ENCODE results near the gene XRCC2. TPM values are rescaled to one million over a fixed set of nuclear protein-coding genes. Genes with fewer than 3 reads are reported as not detected.
"Not testable (repeated sequence)": the region's sequence is repeated elsewhere in the genome, so short reads cannot be mapped to it uniquely, and the experiment has no call there.

The XRCC2 gene
- total RNA-seq, 4 donors from 2014 or later = under 0.01 to 8.7 (median 0.37) TPM; not detected in 1

DNA sequence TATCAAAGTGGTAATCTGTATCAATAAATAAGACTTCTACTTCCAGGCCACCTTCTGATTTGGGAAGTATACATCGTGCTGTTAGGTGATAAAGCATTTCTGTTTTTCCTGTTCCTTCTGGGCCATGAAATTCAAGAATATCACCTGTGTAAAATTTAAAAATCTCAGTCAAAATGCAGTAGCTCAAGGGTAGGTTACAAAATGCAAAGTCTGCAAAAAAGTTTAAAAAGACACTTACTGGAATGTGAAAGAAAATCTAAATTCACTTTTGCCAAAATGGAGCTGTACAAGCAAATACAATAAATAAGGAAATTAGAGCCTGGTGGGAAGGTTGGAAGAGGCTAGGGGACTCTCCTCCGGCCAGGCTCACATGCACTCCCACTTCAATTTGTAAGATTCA, 26.7 kb downstream of the XRCC2 start:
- H3K4me1 ChIP-seq = no peaks in the 10 kb centered on the region
- no peak overlapping the region for H3K27ac ChIP-seq
- no peaks in the 10 kb centered on the region for H3K36me3 ChIP-seq
- no peak for TF ChIP-seq CTCF (IDR thresholded peaks at IDR 0.05)
- H3K9me3 ChIP-seq = no peaks in the 10 kb centered on the region
- no peaks in the 10 kb centered on the region for H3K27me3 ChIP-seq
- no peak overlapping the region for H3K4me3 ChIP-seq
- DNase-seq = no peak
- intact Hi-C loops (cut with DNase I; ENCODE audit: low total_unique reads) = no loop called here

- intact Hi-C loops (cut with DNase I; ENCODE audit: low total_unique reads) = no loop called here
- no peaks in the 10 kb centered on the region for H3K27me3 ChIP-seq
Measured at GRCh38 chr7:152647009-152647408, 28.9 kb downstream of the XRCC2 start.

DNA sequence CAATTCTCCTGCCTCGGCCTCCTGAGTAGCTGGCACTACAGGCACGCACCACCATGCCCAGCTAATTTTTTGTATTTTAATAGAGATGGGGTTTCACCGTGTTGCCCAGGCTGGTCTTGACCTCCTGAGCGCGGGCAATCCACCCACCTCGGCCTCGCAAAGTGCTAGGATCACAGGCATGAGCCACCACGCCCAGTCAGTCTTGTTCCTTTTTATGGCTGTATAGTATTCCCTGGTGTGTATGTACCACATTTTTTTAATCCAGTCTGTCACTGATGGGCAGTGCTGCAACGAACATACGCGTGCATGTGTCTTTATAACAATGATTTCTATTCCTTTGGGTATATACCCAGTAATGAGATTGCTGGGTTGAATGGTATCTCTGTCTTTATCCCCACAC, 29.4 kb downstream of the XRCC2 start:
- H3K27me3 ChIP-seq; H3K36me3 ChIP-seq; H3K4me3 ChIP-seq; H3K9me3 ChIP-seq; H3K27ac ChIP-seq; H3K4me1 ChIP-seq; intact Hi-C loops (cut with DNase I; ENCODE audit: low total_unique reads); DNase-seq: not testable (repeated sequence)

More at GRCh38 chr7:152647009-152647408, 28.9 kb downstream of the XRCC2 start:
- no peaks in the 10 kb centered on the region for H3K4me1 ChIP-seq
- TF ChIP-seq CTCF (IDR thresholded peaks at IDR 0.05) (no peak), POLR2A (IDR thresholded peaks at IDR 0.05) (no peak)
- no peaks in the 10 kb centered on the region for H3K9me3 ChIP-seq
- no peaks in the 10 kb centered on the region for H3K36me3 ChIP-seq
- no peak overlapping the region for H3K4me3 ChIP-seq
- DNase-seq = no peak
- no peak overlapping the region for H3K27ac ChIP-seq

DNA sequence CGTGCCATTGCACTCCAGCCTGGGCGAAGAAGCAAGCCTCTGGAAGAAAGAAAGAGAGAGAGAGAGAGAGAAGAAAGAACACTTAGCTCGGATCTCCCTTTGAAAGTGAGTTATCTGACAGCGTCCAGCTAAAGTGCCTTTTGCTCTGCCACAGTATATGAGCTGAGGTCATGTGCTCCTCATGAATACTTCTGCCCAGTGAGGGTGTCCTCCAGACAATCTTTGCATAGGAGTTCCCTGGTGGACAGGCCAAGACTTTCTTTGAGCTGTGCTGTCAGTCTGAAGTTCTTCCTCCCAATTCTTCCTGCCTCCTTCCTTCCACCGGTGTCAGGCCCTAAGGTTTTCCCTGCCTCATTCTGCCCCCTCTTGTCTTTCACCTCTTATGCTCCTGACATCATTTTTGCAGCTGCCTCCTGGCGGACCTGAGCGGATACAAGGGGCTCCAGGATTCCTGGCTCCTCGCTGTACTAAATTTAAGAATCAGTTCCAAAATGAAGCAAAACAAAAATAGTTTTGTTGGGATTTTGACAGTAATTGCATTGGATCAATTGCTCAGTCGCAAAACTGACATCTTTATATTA, 31.9 kb downstream of the XRCC2 start:
- no peak overlapping the region for H3K27ac ChIP-seq
- H3K4me1 ChIP-seq = no peaks in the 10 kb centered on the region
- H3K4me3 ChIP-seq = no peak overlapping the region
- intact Hi-C loops (cut with DNase I; ENCODE audit: low total_unique reads) = no loop called here
- no peak for DNase-seq
- H3K27me3 ChIP-seq = no peaks in the 10 kb centered on the region
- no peaks in the 10 kb centered on the region for H3K9me3 ChIP-seq
- no peak for TF ChIP-seq CTCF (IDR thresholded peaks at IDR 0.05)
- no peak for TF ChIP-seq POLR2A (IDR thresholded peaks at IDR 0.05)
- no peaks in the 10 kb centered on the region for H3K36me3 ChIP-seq

DNA sequence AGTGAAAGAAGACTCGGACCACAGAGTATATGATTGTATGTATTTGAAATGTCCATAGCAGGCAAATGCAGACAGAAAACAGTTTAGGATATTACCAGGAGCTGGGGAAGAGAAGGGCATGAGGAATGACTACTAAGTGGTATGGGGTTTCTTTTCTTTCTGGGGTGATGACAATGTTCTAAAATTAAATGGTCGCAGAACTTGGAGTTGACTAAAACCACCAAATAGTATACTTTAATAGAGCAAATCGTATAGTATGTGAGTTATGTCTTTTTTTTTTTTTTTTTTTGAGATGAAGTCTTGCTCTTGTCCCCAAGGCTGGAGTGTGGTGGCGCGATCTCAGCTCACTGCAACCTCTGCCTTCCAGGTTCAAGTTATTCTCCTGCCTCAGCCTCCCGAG, 34.6 kb downstream of the XRCC2 start:
- H3K27me3 ChIP-seq = no peaks in the 10 kb centered on the region
- H3K9me3 ChIP-seq = no peaks in the 10 kb centered on the region
- TF ChIP-seq POLR2A (IDR thresholded peaks at IDR 0.05) = no peak
- TF ChIP-seq CTCF (IDR thresholded peaks at IDR 0.05) = no peak
- no peak overlapping the region for H3K4me3 ChIP-seq
- H3K36me3 ChIP-seq = no peaks in the 10 kb centered on the region
- intact Hi-C loops (cut with DNase I; ENCODE audit: low total_unique reads) = no loop called here
- no peak overlapping the region for H3K27ac ChIP-seq
- no peaks in the 10 kb centered on the region for H3K4me1 ChIP-seq
- DNase-seq = no peak

DNA sequence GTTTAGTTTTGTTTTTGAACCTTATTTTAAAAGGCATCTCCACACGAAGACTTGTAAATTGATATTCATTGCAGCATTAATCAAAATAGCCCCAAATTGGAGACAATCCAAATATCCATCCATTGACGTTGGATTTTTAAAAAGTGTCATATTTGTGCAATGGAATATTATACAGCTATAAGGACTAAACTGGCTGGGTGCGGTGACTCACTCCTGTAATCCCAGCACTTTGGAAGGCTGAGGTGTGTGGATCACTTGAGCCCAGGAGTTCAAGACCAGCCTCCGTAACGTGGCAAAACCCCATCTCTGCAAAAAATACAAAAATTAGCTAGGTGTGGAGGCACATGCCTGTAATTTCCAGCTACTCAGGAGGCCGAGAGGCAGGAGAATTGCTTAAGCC, 35.1 kb downstream of the XRCC2 start:
- DNase-seq = no peak
- intact Hi-C loops (cut with DNase I; ENCODE audit: low total_unique reads) = no loop called here
- Histone ChIP-seq H3K27me3 (no peaks in the 10 kb centered on the region), H3K4me3 (no peak overlapping the region), H3K36me3 (no peaks in the 10 kb centered on the region), H3K9me3 (no peaks in the 10 kb centered on the region), H3K27ac (no peak overlapping the region), H3K4me1 (no peaks in the 10 kb centered on the region)
- TF ChIP-seq CTCF (IDR thresholded peaks at IDR 0.05) (no peak), POLR2A (IDR thresholded peaks at IDR 0.05) (no peak)

All from uterus (tissue), 4 donors.